Prostate gland (tissue), 2 donors: Measurements from ENCODE around the gene DYRK2. TPM values are rescaled to one million over a fixed set of nuclear protein-coding genes. Genes with fewer than 3 reads are reported as not detected.
A peak's percentile ranks its signal among the peaks of the same experiment; 100 is the strongest.

Experiments used
- DNase-seq: peaks from one replicate; pipeline ENCODE4 v3.0.0-alpha.2; 2019; ENCODE audit warnings: low spot score
- H3K27ac ChIP-seq, 2 donors: fragments of 200-600 bp; sonication (generic); 2 replicates each; pipeline ENCODE4 v1.5.1; 2017 to 2019
- H3K27me3 ChIP-seq: fragments of 200-600 bp; sonication (generic); replicated peaks from 2 replicates; pipeline ENCODE4 v1.5.1; 2019; ENCODE audit not compliant: insufficient read depth
- H3K36me3 ChIP-seq, 2 donors: fragments of 200-600 bp; sonication (generic); 1 replicate in 1 of 2; 2 replicates in 1 of 2; pipeline versions ENCODE4 v1.5.1 to v1.8.1; 2017 to 2019
- H3K4me1 ChIP-seq: fragments of 200-600 bp; sonication (generic); replicated peaks from 2 replicates; pipeline ENCODE4 v1.5.1; 2019
- H3K4me3 ChIP-seq, 2 donors: fragments of 200-600 bp; sonication (generic); 2 replicates each; pipeline ENCODE4 v1.5.1; 2017 to 2019
- H3K9me3 ChIP-seq: fragments of 200-600 bp; sonication (generic); 2 replicates; pipeline ENCODE4 v1.5.1; 2017
- CTCF ChIP-seq, 4 experiments: fragments of 200-600 bp in 2 of 4; fragments of 450-650 bp in 2 of 4; sonication (generic) in 2 of 4; IDR thresholded peaks; 1 replicate in 3 of 4; 2 replicates in 1 of 4; pipeline ENCODE4 v1.5.1; 2016 to 2019; ENCODE audit warnings: antibody characterized with exemption in 4 of 4, mild to moderate bottlenecking in 2 of 4, moderate library complexity in 2 of 4
- POLR2A ChIP-seq: fragments of 450-650 bp; IDR thresholded peaks from one replicate; pipeline ENCODE4 v1.6.1; 2016; ENCODE audit warnings: antibody characterized with exemption, mild to moderate bottlenecking
- POLR2AphosphoS5 ChIP-seq: sonication (generic); formaldehyde crosslinking; IDR thresholded peaks from one replicate; pipeline ENCODE4 v1.6.1; 2017; ENCODE audit warnings: antibody characterized with exemption
- WGBS: methylation state at CpG from one replicate; pipeline ENCODE4 v1.1.5; 2018; 5-methylcytosine and 5-hydroxymethylcytosine counted together
- intact Hi-C: fragments of 100-400 bp; cut with DNase I; formaldehyde crosslinking; loops from one replicate; pipeline ENCODE4 v1.14.2; 2022
- total RNA-seq, 2 donors: library from RNA; depleted of rRNA; stranded (reverse); fragments of >200 nt; gene quantifications; one replicate each; pipeline ENCODE4 v1.1.0, GENCODE V29; 2016

DYRK2 gene
- total RNA-seq, 2 donors from 2014 or later = 16.7 to 31.9 TPM

- Histone ChIP-seq H3K27me3 (no peaks in the 10 kb centered on the region), H3K9me3 (no peaks in the 10 kb centered on the region), H3K4me1 (no peaks in the 10 kb centered on the region), H3K4me3 (no peak overlapping the region), H3K36me3 (no peaks in the 10 kb centered on the region), H3K27ac (no peak overlapping the region)
- intact Hi-C loops = no loop called here
- TF ChIP-seq POLR2A = no peak
- no peak for TF ChIP-seq POLR2AphosphoS5
- TF ChIP-seq CTCF (IDR thresholded peaks at IDR 0.05) = no peak
- 85% methylated on average over 4 of the region's 4 CpGs for WGBS
- DNase-seq = no peak
Observed at GRCh38 chr12:67704071-67704470, 55.5 kb downstream of the DYRK2 start.

- Histone ChIP-seq H3K4me1 (no peaks in the 10 kb centered on the region), H3K27me3 (no peaks in the 10 kb centered on the region), H3K36me3 (no peaks in the 10 kb centered on the region), H3K9me3 (no peaks in the 10 kb centered on the region), H3K27ac (no peak overlapping the region), H3K4me3 (no peak overlapping the region)
- intact Hi-C loops = no loop called here
- 49% methylated on average over 6 of the region's 6 CpGs for WGBS
- DNase-seq = no peak
- TF ChIP-seq CTCF (IDR thresholded peaks at IDR 0.05) = no peak
- peak; percentile 3 for TF ChIP-seq POLR2AphosphoS5
- TF ChIP-seq POLR2A = no peak
Observed at GRCh38 chr12:67705394-67706370, 57.1 kb downstream of the DYRK2 start.

- intact Hi-C loops = no loop called here
- H3K4me1 ChIP-seq = no peaks in the 10 kb centered on the region
Observed at GRCh38 chr12:67709367-67709954, 60.9 kb downstream of the DYRK2 start.

GRCh38 chr12:67710582-67710981, 62.0 kb downstream of the DYRK2 start:
- intact Hi-C loops = loop anchor here (10.0 kb wide), 1 partner anchor 214 kb away; no protein-coding TSS in a partner anchor

More at GRCh38 chr12:67709367-67709954, 60.9 kb downstream of the DYRK2 start:
- no peak overlapping the region for H3K27ac ChIP-seq
- no peaks in the 10 kb centered on the region for H3K36me3 ChIP-seq
- TF ChIP-seq POLR2A (no peak), POLR2AphosphoS5 (no peak), CTCF (IDR thresholded peaks at IDR 0.05) (no peak)
- H3K27me3 ChIP-seq = no peaks in the 10 kb centered on the region
- 74% methylated on average over 4 of the region's 4 CpGs for WGBS
- no peaks in the 10 kb centered on the region for H3K9me3 ChIP-seq
- DNase-seq = no peak
- no peak overlapping the region for H3K4me3 ChIP-seq

GRCh38 chr12:67712011-67712410, 63.5 kb downstream of the DYRK2 start:
- Histone ChIP-seq H3K36me3 (no peaks in the 10 kb centered on the region), H3K4me1 (no peaks in the 10 kb centered on the region), H3K27me3 (no peaks in the 10 kb centered on the region), H3K4me3 (no peak overlapping the region), H3K9me3 (no peaks in the 10 kb centered on the region), H3K27ac (no peak overlapping the region)
- no peak for TF ChIP-seq POLR2AphosphoS5
- no peak for DNase-seq
- 86% methylated on average over 1 of the region's 1 CpG for WGBS
- intact Hi-C loops = loop anchor here (10.0 kb wide), 1 partner anchor 213 kb away; no protein-coding TSS in a partner anchor

More at GRCh38 chr12:67710582-67710981, 62.0 kb downstream of the DYRK2 start:
- Histone ChIP-seq H3K4me3 (no peak overlapping the region), H3K4me1 (no peaks in the 10 kb centered on the region), H3K36me3 (no peaks in the 10 kb centered on the region), H3K27ac (no peak overlapping the region), H3K27me3 (no peaks in the 10 kb centered on the region), H3K9me3 (no peaks in the 10 kb centered on the region)
- TF ChIP-seq POLR2A (no peak), POLR2AphosphoS5 (peak; percentile 63)
- 26% methylated on average over 3 of the region's 3 CpGs for WGBS
- peak; percentile 50 for DNase-seq
